ENCODE measurements around the gene DDX55.
"Not testable (repeated sequence)": the region's sequence is repeated elsewhere in the genome, so short reads cannot be mapped to it uniquely, and the experiment has no call there.

DDX55 gene

GRCh38 chr12:123601602-123602489, at the start of gene DDX55:
Gene DDX55 (plus strand): TSS chr12:123602099. CDS start chr12:123602149, 50 bp downstream.
- peak within 1 kb of the TSS; percentile 96 to 100 for H3K4me3 ChIP-seq (ENCODE audit: low read depth in 1 of 2, low read length in 2 of 2)
- peaks cover 23 to 38% of the 10 kb centered on the region in 2 donors for H3K36me3 ChIP-seq (ENCODE audit: control insufficient read depth in 1 of 2, insufficient read depth in 2 of 2, low read length in 2 of 2)
- H3K27me3 ChIP-seq (ENCODE audit: low read depth, low read length): no peaks in the 10 kb centered on the region
- peaks cover 6 to 21% of the 10 kb centered on the region in 2 donors for H3K4me1 ChIP-seq (ENCODE audit: control insufficient read depth in 1 of 2, insufficient read depth in 2 of 2, low read length in 2 of 2)
- peak within 1 kb of the TSS; percentile 86 for H3K27ac ChIP-seq (ENCODE audit: low read length)
- H3K9me3 ChIP-seq (ENCODE audit: control insufficient read depth in 1 of 2, low read length in 2 of 2): no peaks in the 10 kb centered on the region

- H3K27me3 ChIP-seq (ENCODE audit: low read depth, low read length); H3K4me1 ChIP-seq (ENCODE audit: control insufficient read depth in 1 of 2, insufficient read depth in 2 of 2, low read length in 2 of 2); H3K36me3 ChIP-seq (ENCODE audit: control insufficient read depth in 1 of 2, insufficient read depth in 2 of 2, low read length in 2 of 2); H3K9me3 ChIP-seq (ENCODE audit: control insufficient read depth in 1 of 2, low read length in 2 of 2); H3K27ac ChIP-seq (ENCODE audit: low read length); H3K4me3 ChIP-seq (ENCODE audit: low read depth in 1 of 2, low read length in 2 of 2): not testable (repeated sequence)
These were observed 47.8 kb upstream of the DDX55 start for GRCh38 chr12:123554136-123554535.

DNA sequence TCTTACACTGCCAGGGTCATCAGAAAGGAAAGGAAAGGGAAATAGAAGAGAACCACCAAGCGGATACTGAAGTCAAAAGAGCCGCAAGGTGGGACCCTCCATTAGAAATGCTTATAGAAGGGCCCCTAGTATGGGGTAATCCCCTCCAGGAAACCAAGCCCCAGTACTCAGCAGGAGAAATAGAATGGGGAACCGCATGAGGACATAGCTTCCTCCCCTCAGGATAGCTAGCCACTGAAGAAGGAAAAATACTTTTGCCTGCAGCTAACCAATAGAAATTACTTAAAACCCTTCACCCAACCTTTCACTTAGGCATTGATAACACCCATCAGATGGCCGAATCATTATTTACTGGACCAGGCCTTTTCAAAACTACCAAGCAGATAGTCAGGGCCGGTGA, 47.1 kb upstream of the DDX55 start:
- not testable (repeated sequence) for H3K4me3 ChIP-seq (ENCODE audit: low read depth in 1 of 2, low read length in 2 of 2); H3K9me3 ChIP-seq (ENCODE audit: control insufficient read depth in 1 of 2, low read length in 2 of 2); H3K27ac ChIP-seq (ENCODE audit: low read length); H3K4me1 ChIP-seq (ENCODE audit: control insufficient read depth in 1 of 2, insufficient read depth in 2 of 2, low read length in 2 of 2); H3K27me3 ChIP-seq (ENCODE audit: low read depth, low read length); H3K36me3 ChIP-seq (ENCODE audit: control insufficient read depth in 1 of 2, insufficient read depth in 2 of 2, low read length in 2 of 2)

GRCh38 chr12:123558487-123558886, 43.4 kb upstream of the DDX55 start:
- not testable (repeated sequence) for H3K9me3 ChIP-seq (ENCODE audit: control insufficient read depth in 1 of 2, low read length in 2 of 2); H3K27me3 ChIP-seq (ENCODE audit: low read depth, low read length); H3K27ac ChIP-seq (ENCODE audit: low read length)

DNA sequence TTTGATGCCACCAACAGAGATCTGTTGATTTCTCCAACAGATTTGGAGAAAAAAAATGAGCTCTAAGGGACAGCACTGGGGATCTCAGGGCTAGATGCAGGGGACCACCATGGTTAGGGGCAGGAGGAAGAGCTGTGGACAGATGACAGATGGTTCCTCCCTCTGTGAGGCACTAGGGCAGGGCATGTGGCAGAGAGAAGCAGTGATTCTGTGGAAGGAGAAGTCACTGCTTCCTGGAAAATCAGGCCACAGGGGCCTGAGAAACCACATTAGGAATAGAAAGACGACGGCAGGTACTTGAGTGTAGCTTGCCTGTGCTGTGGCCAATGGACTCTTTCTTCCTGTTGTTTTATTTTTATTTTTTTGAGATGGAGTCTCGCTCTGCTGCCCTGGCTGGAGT, 42.4 kb upstream of the DDX55 start:
- no peak overlapping the region for H3K27ac ChIP-seq (ENCODE audit: low read length)
- no peaks in the 10 kb centered on the region for H3K4me1 ChIP-seq (ENCODE audit: control insufficient read depth in 1 of 2, insufficient read depth in 2 of 2, low read length in 2 of 2)
- H3K27me3 ChIP-seq (ENCODE audit: low read depth, low read length): no peaks in the 10 kb centered on the region
- no peaks in the 10 kb centered on the region for H3K36me3 ChIP-seq (ENCODE audit: control insufficient read depth in 1 of 2, insufficient read depth in 2 of 2, low read length in 2 of 2)
- H3K4me3 ChIP-seq (ENCODE audit: low read depth in 1 of 2, low read length in 2 of 2): no peak overlapping the region
- H3K9me3 ChIP-seq (ENCODE audit: control insufficient read depth in 1 of 2, low read length in 2 of 2): no peaks in the 10 kb centered on the region

More at GRCh38 chr12:123558487-123558886, 43.4 kb upstream of the DDX55 start:
- H3K4me3 ChIP-seq (ENCODE audit: low read depth in 1 of 2, low read length in 2 of 2); H3K36me3 ChIP-seq (ENCODE audit: control insufficient read depth in 1 of 2, insufficient read depth in 2 of 2, low read length in 2 of 2); H3K4me1 ChIP-seq (ENCODE audit: control insufficient read depth in 1 of 2, insufficient read depth in 2 of 2, low read length in 2 of 2): not testable (repeated sequence)

DNA sequence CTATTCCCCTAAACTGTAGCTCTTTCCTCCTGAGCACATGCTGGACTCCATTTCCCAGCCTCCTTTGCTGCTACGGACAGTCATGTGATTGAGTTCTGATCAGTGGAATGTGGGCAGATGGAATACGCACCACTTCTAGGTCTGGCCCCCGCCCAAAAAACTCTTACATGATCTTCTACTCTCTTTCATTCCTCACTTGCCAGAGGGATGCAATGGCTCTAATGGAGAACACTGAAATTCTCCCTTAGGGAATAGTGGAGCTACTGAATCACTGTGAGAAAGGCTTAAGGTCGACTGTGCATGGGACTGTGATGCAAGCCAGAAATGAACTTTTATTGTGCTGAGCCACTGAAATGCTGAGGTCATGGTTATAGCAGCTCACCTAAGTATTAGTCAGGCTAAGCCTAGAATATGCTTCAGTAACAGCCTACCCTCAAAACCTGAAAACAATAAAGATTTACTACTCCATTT, 30.5 kb upstream of the DDX55 start:
- Histone ChIP-seq H3K4me3 (ENCODE audit: low read depth in 1 of 2, low read length in 2 of 2) (no peak overlapping the region), H3K27me3 (ENCODE audit: low read depth, low read length) (no peaks in the 10 kb centered on the region), H3K9me3 (ENCODE audit: control insufficient read depth in 1 of 2, low read length in 2 of 2) (no peaks in the 10 kb centered on the region), H3K4me1 (ENCODE audit: control insufficient read depth in 1 of 2, insufficient read depth in 2 of 2, low read length in 2 of 2) (no peaks in the 10 kb centered on the region), H3K27ac (ENCODE audit: low read length) (no peak overlapping the region), H3K36me3 (ENCODE audit: control insufficient read depth in 1 of 2, insufficient read depth in 2 of 2, low read length in 2 of 2) (peaks cover 0 to 6% of the 10 kb centered on the region in 2 donors)

- Histone ChIP-seq H3K4me3 (ENCODE audit: low read depth in 1 of 2, low read length in 2 of 2) (no peak overlapping the region), H3K27me3 (ENCODE audit: low read depth, low read length) (no peaks in the 10 kb centered on the region), H3K36me3 (ENCODE audit: control insufficient read depth in 1 of 2, insufficient read depth in 2 of 2, low read length in 2 of 2) (peaks cover 0 to 6% of the 10 kb centered on the region in 2 donors), H3K27ac (ENCODE audit: low read length) (no peak overlapping the region), H3K9me3 (ENCODE audit: control insufficient read depth in 1 of 2, low read length in 2 of 2) (no peaks in the 10 kb centered on the region), H3K4me1 (ENCODE audit: control insufficient read depth in 1 of 2, insufficient read depth in 2 of 2, low read length in 2 of 2) (no peaks in the 10 kb centered on the region)
These were observed 29.5 kb upstream of the DDX55 start for GRCh38 chr12:123572391-123572790.

DNA sequence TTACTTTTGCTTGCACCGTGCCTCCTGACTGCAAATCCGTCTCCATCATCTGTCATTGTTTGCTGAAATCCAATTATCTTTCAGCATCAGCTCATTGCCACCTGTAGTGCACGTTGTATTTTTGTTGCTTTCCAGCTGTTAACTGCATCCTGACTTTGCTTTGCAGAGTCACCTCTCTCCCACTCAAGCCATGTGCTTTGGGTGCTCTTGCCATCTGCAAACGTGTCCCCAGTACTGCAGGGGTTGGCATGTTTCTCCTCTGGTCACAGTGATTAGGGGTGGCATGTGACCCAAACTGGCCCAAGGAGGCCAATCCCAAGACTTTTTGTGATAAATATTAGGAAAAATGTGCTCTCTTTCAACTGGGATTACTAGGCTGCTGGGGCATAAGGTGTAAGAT, 28.0 kb upstream of the DDX55 start:
- no peak overlapping the region for H3K27ac ChIP-seq (ENCODE audit: low read length)
- H3K36me3 ChIP-seq (ENCODE audit: control insufficient read depth in 1 of 2, insufficient read depth in 2 of 2, low read length in 2 of 2): peaks cover 0 to 6% of the 10 kb centered on the region in 2 donors
- no peaks in the 10 kb centered on the region for H3K9me3 ChIP-seq (ENCODE audit: control insufficient read depth in 1 of 2, low read length in 2 of 2)
- no peaks in the 10 kb centered on the region for H3K27me3 ChIP-seq (ENCODE audit: low read depth, low read length)
- H3K4me1 ChIP-seq (ENCODE audit: control insufficient read depth in 1 of 2, insufficient read depth in 2 of 2, low read length in 2 of 2): no peaks in the 10 kb centered on the region
- no peak overlapping the region for H3K4me3 ChIP-seq (ENCODE audit: low read depth in 1 of 2, low read length in 2 of 2)

GRCh38 chr12:123576611-123577010, 25.3 kb upstream of the DDX55 start:
- peaks cover 0 to 6% of the 10 kb centered on the region in 2 donors for H3K36me3 ChIP-seq (ENCODE audit: control insufficient read depth in 1 of 2, insufficient read depth in 2 of 2, low read length in 2 of 2)

GRCh38 chr12:123578243-123578642, 23.7 kb upstream of the DDX55 start:
- Histone ChIP-seq H3K27me3 (ENCODE audit: low read depth, low read length) (no peaks in the 10 kb centered on the region), H3K4me1 (ENCODE audit: control insufficient read depth in 1 of 2, insufficient read depth in 2 of 2, low read length in 2 of 2) (peaks cover 4 to 16% of the 10 kb centered on the region in 2 donors), H3K27ac (ENCODE audit: low read length) (no peak overlapping the region), H3K4me3 (ENCODE audit: low read depth in 1 of 2, low read length in 2 of 2) (no peak overlapping the region), H3K36me3 (ENCODE audit: control insufficient read depth in 1 of 2, insufficient read depth in 2 of 2, low read length in 2 of 2) (peaks cover 0 to 6% of the 10 kb centered on the region in 2 donors), H3K9me3 (ENCODE audit: control insufficient read depth in 1 of 2, low read length in 2 of 2) (no peaks in the 10 kb centered on the region)

More at GRCh38 chr12:123576611-123577010, 25.3 kb upstream of the DDX55 start:
- Histone ChIP-seq H3K27me3 (ENCODE audit: low read depth, low read length) (no peaks in the 10 kb centered on the region), H3K4me3 (ENCODE audit: low read depth in 1 of 2, low read length in 2 of 2) (no peak overlapping the region), H3K9me3 (ENCODE audit: control insufficient read depth in 1 of 2, low read length in 2 of 2) (no peaks in the 10 kb centered on the region), H3K27ac (ENCODE audit: low read length) (no peak overlapping the region), H3K4me1 (ENCODE audit: control insufficient read depth in 1 of 2, insufficient read depth in 2 of 2, low read length in 2 of 2) (no peaks in the 10 kb centered on the region)

- not testable (repeated sequence) for H3K36me3 ChIP-seq (ENCODE audit: control insufficient read depth in 1 of 2, insufficient read depth in 2 of 2, low read length in 2 of 2); H3K27me3 ChIP-seq (ENCODE audit: low read depth, low read length); H3K27ac ChIP-seq (ENCODE audit: low read length); H3K9me3 ChIP-seq (ENCODE audit: control insufficient read depth in 1 of 2, low read length in 2 of 2); H3K4me3 ChIP-seq (ENCODE audit: low read depth in 1 of 2, low read length in 2 of 2)
- peaks cover 4 to 18% of the 10 kb centered on the region in 2 donors for H3K4me1 ChIP-seq (ENCODE audit: control insufficient read depth in 1 of 2, insufficient read depth in 2 of 2, low read length in 2 of 2)
These were observed 23.1 kb upstream of the DDX55 start for GRCh38 chr12:123578829-123579228.
